SU-DHL-6 (cell line): Measurements from ENCODE around the gene RIPPLY2.

Source experiments
- EZH2phosphoT487 ChIP-seq: fragments of 200-600 bp; sonication (generic), shearing (Covaris generic); conservative IDR thresholded peaks from 2 replicates; pipeline ENCODE4 v1.6.1; 2018; ENCODE audit warnings: mild to moderate bottlenecking, antibody characterized with exemption, low read length, moderate library complexity, mixed read lengths
- TF ChIP-seq, protein P1 (sequence below): fragments of 200-600 bp; sonication (generic); IDR thresholded peaks from one replicate; pipeline ENCODE4 v1.5.1; 2017; ENCODE audit warnings: antibody characterized with exemption, mild to moderate bottlenecking, low read length, moderate library complexity; ENCODE audit not compliant: insufficient read depth, poor library complexity, severe bottlenecking

DNA sequence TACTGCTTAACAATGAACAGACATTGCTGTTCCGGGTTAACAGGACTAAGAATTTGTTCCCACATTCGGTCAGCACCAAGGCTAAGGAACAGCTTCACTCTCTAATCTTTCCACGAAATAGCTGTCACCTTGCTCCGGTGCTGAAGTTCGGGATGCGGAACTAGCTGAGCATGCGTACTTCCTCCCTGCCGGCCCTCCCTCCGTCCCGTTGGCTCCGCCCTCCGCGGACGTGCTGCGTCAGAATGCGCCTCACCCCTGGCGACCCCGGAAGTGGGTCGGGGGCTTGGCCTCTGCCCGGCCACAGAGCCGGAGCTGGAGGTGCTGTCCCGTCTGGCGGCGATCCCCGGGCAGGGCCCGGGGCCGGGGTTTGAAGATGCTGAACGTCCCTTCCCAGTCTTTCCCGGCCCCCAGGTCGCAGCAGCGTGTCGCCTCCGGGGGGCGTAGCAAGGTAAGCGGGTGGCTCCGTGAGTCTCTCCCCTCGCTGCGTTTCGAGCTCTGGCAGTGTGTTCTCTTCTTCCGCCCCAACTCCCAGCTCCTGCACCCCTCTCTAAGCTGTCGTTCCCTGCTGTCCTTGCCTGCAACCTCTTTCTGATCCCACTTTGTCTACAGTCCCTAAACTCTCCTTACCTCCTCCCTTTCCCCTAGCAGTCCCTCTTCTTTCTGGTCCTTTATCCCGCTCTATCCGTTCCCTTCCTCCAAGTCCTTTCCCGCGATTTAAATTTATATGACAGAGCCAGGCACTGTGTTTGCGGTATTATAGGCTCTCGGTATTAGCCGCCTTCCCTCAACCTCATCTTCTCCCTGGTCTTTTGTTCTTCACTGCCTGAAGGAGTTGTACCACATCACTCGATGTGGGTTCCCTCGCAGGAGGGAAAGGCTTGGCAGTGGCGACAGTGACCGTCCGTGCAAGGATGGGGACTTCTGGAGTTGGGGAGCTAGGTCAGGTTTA lies 6.5 kb downstream of the RIPPLY2 start, which contains the start of gene CYB5R4:
- TF ChIP-seq, protein P1, sequence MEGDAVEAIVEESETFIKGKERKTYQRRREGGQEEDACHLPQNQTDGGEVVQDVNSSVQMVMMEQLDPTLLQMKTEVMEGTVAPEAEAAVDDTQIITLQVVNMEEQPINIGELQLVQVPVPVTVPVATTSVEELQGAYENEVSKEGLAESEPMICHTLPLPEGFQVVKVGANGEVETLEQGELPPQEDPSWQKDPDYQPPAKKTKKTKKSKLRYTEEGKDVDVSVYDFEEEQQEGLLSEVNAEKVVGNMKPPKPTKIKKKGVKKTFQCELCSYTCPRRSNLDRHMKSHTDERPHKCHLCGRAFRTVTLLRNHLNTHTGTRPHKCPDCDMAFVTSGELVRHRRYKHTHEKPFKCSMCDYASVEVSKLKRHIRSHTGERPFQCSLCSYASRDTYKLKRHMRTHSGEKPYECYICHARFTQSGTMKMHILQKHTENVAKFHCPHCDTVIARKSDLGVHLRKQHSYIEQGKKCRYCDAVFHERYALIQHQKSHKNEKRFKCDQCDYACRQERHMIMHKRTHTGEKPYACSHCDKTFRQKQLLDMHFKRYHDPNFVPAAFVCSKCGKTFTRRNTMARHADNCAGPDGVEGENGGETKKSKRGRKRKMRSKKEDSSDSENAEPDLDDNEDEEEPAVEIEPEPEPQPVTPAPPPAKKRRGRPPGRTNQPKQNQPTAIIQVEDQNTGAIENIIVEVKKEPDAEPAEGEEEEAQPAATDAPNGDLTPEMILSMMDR: no peak
- TF ChIP-seq EZH2phosphoT487: no peak
